Vagina (tissue), 2 donors: ENCODE results near the gene CAMLG.

Source experiments
- POLR2A ChIP-seq, 2 donors: fragments of 450-650 bp; IDR thresholded peaks; one replicate each; pipeline ENCODE4 v1.6.1; 2017; ENCODE audit warnings: antibody characterized with exemption in 2 of 2, mild to moderate bottlenecking in 2 of 2, moderate library complexity in 2 of 2
- TF ChIP-seq, protein P1 (sequence below), 3 experiments: fragments of 450-650 bp in 2 of 3; fragments of 200-600 bp in 1 of 3; sonication (generic) in 1 of 3; IDR thresholded peaks; one replicate each; pipeline ENCODE4 v1.5.1; 2017 to 2019; ENCODE audit warnings: antibody characterized with exemption in 3 of 3, mild to moderate bottlenecking in 2 of 3, moderate library complexity in 2 of 3

DNA sequence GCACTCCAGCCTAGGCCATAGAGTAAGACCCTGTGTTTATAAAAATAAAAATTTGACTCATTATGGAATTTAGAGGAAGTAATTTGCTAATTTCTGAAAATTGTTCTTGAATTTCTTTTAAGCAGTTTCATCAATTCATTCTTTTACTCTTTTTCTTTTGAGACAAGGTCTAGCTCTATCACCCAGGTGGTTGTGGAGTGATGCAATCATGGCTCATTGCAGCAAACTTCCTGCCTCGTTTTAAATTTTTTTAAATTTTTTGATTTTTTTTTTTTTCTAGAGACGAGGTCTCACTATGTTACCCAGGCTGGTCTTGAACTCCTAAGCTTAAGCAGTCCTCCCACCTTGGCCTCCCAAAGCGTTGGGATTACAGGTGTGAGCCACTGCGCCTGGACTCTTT lies 3.1 kb upstream of the CAMLG start:
- TF ChIP-seq, protein P1, sequence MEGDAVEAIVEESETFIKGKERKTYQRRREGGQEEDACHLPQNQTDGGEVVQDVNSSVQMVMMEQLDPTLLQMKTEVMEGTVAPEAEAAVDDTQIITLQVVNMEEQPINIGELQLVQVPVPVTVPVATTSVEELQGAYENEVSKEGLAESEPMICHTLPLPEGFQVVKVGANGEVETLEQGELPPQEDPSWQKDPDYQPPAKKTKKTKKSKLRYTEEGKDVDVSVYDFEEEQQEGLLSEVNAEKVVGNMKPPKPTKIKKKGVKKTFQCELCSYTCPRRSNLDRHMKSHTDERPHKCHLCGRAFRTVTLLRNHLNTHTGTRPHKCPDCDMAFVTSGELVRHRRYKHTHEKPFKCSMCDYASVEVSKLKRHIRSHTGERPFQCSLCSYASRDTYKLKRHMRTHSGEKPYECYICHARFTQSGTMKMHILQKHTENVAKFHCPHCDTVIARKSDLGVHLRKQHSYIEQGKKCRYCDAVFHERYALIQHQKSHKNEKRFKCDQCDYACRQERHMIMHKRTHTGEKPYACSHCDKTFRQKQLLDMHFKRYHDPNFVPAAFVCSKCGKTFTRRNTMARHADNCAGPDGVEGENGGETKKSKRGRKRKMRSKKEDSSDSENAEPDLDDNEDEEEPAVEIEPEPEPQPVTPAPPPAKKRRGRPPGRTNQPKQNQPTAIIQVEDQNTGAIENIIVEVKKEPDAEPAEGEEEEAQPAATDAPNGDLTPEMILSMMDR (IDR thresholded peaks at IDR 0.05): no peak
- no peak for TF ChIP-seq POLR2A (IDR thresholded peaks at IDR 0.05)
